T-helper 1 cell (primary cell): ENCODE measurements around the gene ATXN7.

Experiments
- DNase-seq, 5 donors: peaks; one replicate each; pipeline ENCODE4 v3.0.0-alpha.2; 2012 to 2020

ATXN7 gene

GRCh38 chr3:64026346-64026745 lies 162.7 kb downstream of the ATXN7 start:
- DNase-seq, result no peak

GRCh38 chr3:64027658-64028057 lies 164.0 kb downstream of the ATXN7 start:
- no peak for DNase-seq

DNA sequence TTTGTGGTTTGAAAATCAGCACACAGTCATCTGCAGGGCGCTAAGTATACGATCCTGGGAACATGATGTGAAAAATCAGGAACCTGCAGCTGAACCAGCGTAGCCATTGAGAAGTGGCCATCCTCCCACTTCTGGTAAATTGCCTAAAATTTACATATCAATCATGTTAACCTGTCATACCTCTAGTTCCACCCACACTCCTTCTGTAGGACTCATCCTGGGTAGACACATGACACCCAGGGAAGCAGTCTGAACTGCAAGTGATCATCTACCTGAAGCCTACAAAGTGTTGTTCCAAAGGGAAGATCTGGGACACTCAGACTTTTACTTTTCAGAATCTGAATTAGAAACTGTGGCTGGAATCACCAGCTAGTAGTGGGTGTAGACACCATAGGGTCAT lies 165.1 kb downstream of the ATXN7 start:
- DNase-seq, result no peak

GRCh38 chr3:64029287-64029686 lies 165.6 kb downstream of the ATXN7 start:
- DNase-seq, result no peak

- peak; percentile 60 to 73 (median 68) for DNase-seq
Observed at GRCh38 chr3:64030741-64031140, 167.1 kb downstream of the ATXN7 start.

- DNase-seq, result no peak
Observed at GRCh38 chr3:64031540-64032508, 168.2 kb downstream of the ATXN7 start.

GRCh38 chr3:64033069-64033468 lies 169.4 kb downstream of the ATXN7 start:
- DNase-seq, result no peak

GRCh38 chr3:64037084-64037483 lies 173.4 kb downstream of the ATXN7 start:
- DNase-seq, result no peak

- DNase-seq, result no peak
Observed at GRCh38 chr3:64038253-64038767, 174.6 kb downstream of the ATXN7 start.

GRCh38 chr3:64039332-64039731 lies 175.7 kb downstream of the ATXN7 start:
- no peak for DNase-seq

GRCh38 chr3:64039981-64040733 lies 176.5 kb downstream of the ATXN7 start:
- no peak for DNase-seq

GRCh38 chr3:64042952-64043351 lies 179.3 kb downstream of the ATXN7 start:
- no peak for DNase-seq

GRCh38 chr3:64046592-64046991 lies 182.9 kb downstream of the ATXN7 start:
- DNase-seq, result no peak

GRCh38 chr3:64046996-64047594 lies 183.4 kb downstream of the ATXN7 start:
- DNase-seq, result no peak

- no peak for DNase-seq
Observed at GRCh38 chr3:64047787-64048186, 184.1 kb downstream of the ATXN7 start.

DNA sequence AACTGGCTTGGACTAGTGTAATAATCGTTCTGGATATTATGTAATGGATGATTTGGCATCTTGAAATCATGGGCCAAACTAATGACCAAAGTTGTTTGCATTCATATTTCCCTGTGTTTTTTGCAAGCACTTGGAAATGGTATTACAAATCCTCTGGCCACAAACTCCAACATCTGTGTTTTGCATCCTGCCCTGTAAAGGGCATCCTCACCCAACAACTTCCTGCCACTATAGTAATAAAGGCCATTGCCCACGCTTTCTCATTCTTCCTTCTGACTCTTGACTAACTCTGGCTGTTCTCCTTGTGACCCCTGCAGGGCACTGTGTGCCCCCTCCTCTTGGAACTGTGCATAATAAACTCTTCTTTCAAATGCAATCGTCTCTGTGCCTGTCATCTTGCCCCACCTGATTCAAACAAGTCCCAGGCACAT lies 185.0 kb downstream of the ATXN7 start:
- DNase-seq, result no peak

DNA sequence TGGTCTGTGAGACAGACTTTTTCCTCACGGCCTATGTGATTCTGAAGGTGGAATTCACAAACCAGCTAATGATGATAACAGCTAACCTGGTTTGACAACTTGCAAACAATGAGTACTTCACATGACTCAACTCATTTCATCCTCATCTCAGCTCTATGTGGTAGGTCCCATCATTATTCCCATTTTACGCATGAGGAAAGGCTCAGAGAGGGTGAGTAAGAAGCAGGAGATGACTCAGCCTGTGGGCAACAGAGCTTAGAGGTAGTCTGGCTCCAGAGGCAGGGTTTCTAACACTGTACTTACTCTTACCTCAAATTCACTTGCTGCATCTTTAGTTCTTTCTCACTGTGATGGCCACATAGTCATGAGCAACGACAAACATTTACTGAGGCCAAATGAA lies 185.5 kb downstream of the ATXN7 start:
- DNase-seq, result no peak

GRCh38 chr3:64049832-64050231 lies 186.2 kb downstream of the ATXN7 start:
- no peak for DNase-seq
